HL-60/S4 treated with phorbol 12-myristate 13-acetate at 8.2 ng/mL for 4 days and 3 days (cell line): ENCODE data around the gene SLAMF9.

Experiments
- in situ Hi-C: fragments of 300-500 bp; cut with MboI; formaldehyde crosslinking; loops from 2 replicates; pipeline ENCODE4 v1.15.0; 2022; ENCODE audit warnings: low sequenced_read_pairs

SLAMF9 gene

GRCh38 chr1:159935305-159935704, 18.7 kb downstream of the SLAMF9 start:
- in situ Hi-C loops, result loop anchor here (10.0 kb wide), 1 partner anchor 69 kb away; no protein-coding TSS in a partner anchor

GRCh38 chr1:159934136-159935039, 19.6 kb downstream of the SLAMF9 start:
- in situ Hi-C loops, result loop anchor here (10.0 kb wide), 1 partner anchor 70 kb away; no protein-coding TSS in a partner anchor

- in situ Hi-C loops, result loop anchor here (10.0 kb wide), 1 partner anchor 71 kb away; no protein-coding TSS in a partner anchor
Observed at GRCh38 chr1:159933347-159933746, 20.7 kb downstream of the SLAMF9 start.

GRCh38 chr1:159932296-159933285, 21.4 kb downstream of the SLAMF9 start:
- in situ Hi-C loops, result loop anchor here (10.0 kb wide), 1 partner anchor 72 kb away; no protein-coding TSS in a partner anchor

- in situ Hi-C loops, result loop anchor here (10.0 kb wide), 1 partner anchor 73 kb away; no protein-coding TSS in a partner anchor
Observed at GRCh38 chr1:159931795-159932173, 22.3 kb downstream of the SLAMF9 start.

GRCh38 chr1:159931101-159931794, 22.8 kb downstream of the SLAMF9 start:
- in situ Hi-C loops, result loop anchor here (10.0 kb wide), 1 partner anchor 74 kb away; no protein-coding TSS in a partner anchor

GRCh38 chr1:159930634-159931033, 23.4 kb downstream of the SLAMF9 start:
- in situ Hi-C loops, result loop anchor here (10.0 kb wide), 1 partner anchor 74 kb away; no protein-coding TSS in a partner anchor

GRCh38 chr1:159930216-159930615, 23.8 kb downstream of the SLAMF9 start:
- in situ Hi-C loops, result loop anchor here (10.0 kb wide), 1 partner anchor 75 kb away; no protein-coding TSS in a partner anchor

GRCh38 chr1:159929155-159930051, 24.6 kb downstream of the SLAMF9 start:
- in situ Hi-C loops, result loop anchor here (10.0 kb wide), 1 partner anchor 75 kb away; no protein-coding TSS in a partner anchor

GRCh38 chr1:159928491-159929050, 25.5 kb downstream of the SLAMF9 start:
- in situ Hi-C loops, result no loop called here

GRCh38 chr1:159927849-159928431, 26.1 kb downstream of the SLAMF9 start:
- in situ Hi-C loops, result no loop called here

GRCh38 chr1:159927211-159927848, 26.7 kb downstream of the SLAMF9 start:
- in situ Hi-C loops, result no loop called here

GRCh38 chr1:159925719-159926078, 28.3 kb downstream of the SLAMF9 start:
- in situ Hi-C loops, result no loop called here

- in situ Hi-C loops, result no loop called here
Observed at GRCh38 chr1:159924791-159925718, 29.0 kb downstream of the SLAMF9 start, which contains the start of gene TAGLN2. TAGLN2 (minus strand) TSS chr1:159925507; CDS start chr1:159920509, 4,998 bp downstream.

GRCh38 chr1:159924025-159924790, 29.8 kb downstream of the SLAMF9 start:
- in situ Hi-C loops, result no loop called here
